G401.6 (cell line): Measurements from ENCODE around the gene NTN1.

Source experiments
- FAIRE-seq: peaks from 2 replicates; lab custom pipeline; 2012; peaks lifted over from hg19 to GRCh38; lab: Jason Lieb, UNC

The NTN1 gene

GRCh38 chr17:9218911-9219310, 197.6 kb downstream of the NTN1 start:
- FAIRE-seq: no peak

DNA sequence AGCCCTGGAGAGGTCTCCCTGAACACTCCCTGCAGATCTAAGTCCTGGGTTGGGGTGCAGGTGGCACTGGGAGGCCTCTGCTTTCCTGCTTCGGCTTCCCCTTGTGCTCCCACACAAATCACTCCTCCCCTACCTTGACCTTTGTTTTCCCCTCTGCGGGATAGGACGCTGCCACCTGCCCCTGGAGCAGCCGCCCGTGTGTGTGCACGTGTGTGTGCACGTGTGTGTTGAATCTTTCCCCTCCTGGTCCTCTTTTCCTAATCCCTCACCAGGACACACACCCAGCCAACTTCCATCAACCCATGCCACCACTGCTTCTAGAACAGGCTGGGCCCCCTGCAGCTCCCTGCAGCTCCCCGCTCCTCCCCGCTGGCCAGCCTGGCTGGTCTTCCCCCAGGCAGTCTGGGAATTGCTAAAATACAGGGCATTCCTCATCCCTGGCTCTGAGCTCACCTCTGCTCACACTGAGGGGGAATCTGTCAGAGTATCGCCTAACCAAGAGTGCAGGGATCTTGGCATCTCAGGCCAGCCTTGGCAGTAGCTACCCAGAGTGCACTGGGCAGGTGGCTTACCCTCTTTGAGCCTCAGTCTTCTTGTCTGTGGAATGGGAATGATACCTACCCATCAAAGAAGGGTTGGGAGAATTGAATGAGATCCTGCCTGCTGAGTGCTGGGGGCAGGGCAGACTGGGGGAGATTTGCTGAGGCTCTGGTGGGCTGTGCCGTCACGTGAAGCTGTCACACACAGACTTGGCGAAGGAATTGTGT, 198.5 kb downstream of the NTN1 start:
- no peak for FAIRE-seq

- no peak for FAIRE-seq
Observed at GRCh38 chr17:9220398-9221146, 199.3 kb downstream of the NTN1 start.

DNA sequence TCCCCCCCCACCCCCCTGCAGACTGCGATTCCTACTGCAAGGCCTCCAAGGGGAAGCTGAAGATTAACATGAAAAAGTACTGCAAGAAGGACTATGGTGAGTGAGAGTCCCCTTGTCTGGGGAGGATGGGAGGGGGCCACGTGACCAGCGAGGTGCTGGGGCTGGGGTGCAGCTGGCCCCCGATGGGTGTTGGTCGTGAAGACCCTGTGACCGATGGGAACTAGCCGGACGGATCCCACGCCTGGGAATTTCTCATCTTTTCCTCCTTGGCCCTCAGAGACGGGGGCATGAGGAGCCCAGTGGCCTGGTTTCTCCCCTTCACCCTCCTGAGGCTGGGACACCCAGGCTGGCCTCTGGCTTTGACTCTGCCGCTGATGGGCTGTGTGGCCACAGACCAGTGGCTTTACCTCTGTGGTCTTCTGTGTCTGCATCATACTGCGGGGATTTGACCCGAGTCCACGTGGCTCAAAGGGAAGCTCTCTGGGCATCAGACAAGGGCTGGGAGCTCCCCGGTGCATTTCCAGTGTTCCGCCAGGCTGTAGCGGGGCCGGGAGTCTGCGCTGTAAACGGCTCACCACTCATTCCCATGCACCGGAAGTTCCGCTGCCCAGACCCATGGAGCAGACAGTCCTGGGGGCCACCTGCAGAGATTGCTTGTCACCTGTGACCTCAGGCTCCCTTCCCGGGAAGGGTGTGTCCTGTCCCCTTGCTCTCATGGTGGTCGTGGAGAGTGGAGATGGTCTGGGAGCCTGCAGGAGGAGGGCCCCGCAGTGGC, 200.0 kb downstream of the NTN1 start:
- no peak for FAIRE-seq

DNA sequence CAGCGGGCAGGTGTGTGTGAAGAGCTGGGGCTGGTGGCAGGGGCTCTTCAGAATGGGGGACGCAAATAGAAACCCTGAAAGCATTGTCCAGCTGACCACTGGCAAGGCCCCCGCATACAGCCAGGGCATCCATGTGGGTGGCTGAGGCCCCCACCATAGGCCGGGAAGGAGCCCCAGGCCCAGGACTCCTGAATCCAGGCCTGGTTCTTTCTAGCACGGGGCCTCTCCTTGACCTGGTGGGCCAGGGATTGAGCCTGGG, 200.5 kb downstream of the NTN1 start:
- FAIRE-seq: no peak

GRCh38 chr17:9223531-9223930, 202.2 kb downstream of the NTN1 start:
- FAIRE-seq: no peak

GRCh38 chr17:9224485-9224884, 203.2 kb downstream of the NTN1 start:
- FAIRE-seq: no peak

GRCh38 chr17:9225305-9226101, 204.2 kb downstream of the NTN1 start:
- no peak for FAIRE-seq

GRCh38 chr17:9226130-9226793, 205.0 kb downstream of the NTN1 start:
- no peak for FAIRE-seq

GRCh38 chr17:9226794-9227135, 205.5 kb downstream of the NTN1 start:
- no peak for FAIRE-seq

DNA sequence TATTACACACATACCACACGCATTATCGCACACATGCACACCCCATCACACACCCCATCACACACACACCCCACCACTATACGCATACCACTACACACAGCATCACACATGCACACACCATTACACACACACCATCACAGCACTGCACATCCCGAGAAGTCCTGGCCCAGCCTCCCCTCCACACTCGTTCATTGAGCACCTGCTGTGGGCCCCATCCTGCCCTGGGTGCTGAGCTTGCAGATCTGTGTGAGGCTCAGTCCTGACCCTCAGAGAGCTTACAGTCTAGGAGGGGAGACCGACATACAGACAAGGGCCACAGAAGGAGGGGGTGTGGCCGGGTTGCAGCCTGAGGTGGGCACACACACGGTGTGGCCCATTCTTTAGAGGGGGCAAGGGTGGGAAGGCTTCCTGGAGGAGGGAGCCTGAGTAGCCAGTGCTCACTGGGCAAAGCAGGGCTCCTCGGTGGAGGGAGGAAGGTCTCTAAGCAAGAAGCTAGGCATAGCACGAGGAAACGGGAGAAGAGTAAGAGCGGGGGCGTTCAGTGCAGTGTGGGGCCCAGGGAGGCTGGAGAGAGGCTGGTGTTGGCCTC, 206.6 kb downstream of the NTN1 start:
- FAIRE-seq: no peak

- FAIRE-seq: no peak
Observed at GRCh38 chr17:9228408-9229159, 207.3 kb downstream of the NTN1 start.

DNA sequence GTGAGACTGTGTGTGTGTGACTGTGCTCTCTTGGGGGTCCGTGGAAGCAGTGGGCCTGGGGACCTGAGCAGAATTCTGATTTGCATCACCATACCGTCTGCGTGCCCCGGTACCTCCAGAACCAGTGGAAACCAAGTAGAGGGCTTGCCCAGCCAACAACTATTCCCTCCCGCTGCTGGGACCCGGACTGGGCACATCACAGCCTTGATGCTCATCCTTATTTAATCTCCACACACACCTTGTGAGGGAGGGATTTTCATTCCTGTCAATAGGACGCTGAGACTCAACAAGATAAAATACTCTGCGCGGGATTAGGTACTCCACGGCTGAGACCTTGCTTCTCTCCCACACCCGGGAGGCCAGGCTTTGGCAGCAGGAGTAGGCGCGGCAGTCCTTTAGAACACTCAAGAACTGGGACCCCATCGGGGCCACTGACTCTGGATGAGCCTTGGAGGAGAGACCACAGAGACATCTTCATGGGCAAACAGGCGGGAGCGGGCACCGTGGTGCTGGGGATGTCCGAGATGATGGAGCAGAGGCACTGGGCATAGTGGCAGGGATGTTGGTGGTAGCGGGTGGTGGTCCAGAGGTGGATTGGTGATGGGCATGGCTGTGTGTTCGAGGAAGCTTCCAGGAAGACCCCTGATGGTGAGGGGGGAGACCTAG, 208.0 kb downstream of the NTN1 start:
- no peak for FAIRE-seq

DNA sequence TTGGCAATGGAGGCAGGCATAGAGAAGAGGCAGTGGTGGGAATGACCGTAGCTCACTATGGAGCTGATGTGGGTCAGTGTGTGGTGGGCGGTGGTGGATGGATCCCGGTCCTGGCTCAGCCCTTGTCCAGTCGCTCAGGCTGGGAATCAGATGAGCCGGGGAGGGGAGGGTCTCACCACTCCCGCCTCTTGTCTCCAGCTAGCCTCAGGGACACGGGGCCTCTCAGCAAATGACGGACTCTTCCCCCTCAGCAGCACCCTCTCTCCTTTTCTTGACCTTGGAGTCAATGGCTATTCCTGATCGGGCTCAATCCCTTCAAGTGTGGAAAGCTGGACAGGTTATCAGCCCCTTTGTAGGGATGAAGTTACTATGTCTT, 208.5 kb downstream of the NTN1 start:
- FAIRE-seq: no peak

GRCh38 chr17:9230346-9230745, 209.0 kb downstream of the NTN1 start:
- no peak for FAIRE-seq

DNA sequence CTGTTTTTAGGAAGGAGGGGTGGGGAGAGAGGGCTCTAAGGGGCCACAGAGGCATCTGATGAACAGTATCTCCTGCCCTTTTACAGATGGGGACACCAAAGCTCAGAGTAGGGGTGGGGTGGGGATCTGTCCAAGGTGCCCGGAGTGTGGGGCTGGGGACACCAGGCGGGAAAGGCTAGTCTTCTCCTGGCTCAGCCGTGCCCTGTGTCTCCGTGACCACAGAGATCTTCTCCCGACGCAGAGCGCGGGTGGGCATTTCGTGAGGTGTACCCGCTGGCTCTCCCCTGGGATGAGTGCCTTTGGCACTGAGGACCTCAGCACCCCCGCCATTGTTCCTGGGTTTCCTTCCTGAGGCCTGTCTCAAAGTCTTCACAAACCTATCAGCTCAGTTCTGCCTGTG, 209.6 kb downstream of the NTN1 start:
- FAIRE-seq: no peak

DNA sequence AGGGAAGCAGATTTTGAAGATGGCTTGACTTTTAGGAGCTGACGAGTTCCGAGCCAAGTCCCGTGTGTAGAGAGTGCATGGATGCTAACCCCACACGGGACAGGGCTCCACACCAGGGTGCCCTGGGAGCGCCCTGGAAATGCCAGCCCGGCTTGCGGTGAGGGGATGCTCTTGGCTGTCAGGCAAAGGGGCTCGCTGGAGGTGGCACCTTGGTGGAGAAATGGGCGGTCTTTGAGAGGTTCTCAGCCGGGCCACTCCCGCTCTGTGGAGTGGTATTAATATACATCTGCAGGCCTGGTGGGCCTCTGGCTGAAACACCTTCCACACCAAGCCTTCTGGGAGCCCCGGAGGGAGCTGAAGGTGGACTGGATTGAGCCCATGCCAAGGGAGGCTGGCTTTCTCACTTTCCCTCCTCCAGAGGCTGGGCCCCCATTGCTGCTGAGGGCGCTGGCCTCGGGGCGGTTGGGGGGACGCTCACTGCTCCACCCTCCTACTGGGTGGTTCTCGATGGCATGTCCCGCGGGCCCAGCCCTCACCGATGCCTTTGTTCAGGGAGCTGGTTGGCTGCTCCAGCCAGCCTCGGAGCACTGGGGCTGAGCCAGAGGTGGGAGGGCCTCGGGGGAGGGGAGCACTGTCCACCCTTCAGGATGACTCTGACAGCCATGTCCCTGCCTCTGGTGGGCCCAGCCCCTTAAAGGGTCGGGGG, 210.3 kb downstream of the NTN1 start:
- FAIRE-seq: no peak

GRCh38 chr17:9232155-9232475, 210.8 kb downstream of the NTN1 start:
- no peak for FAIRE-seq

DNA sequence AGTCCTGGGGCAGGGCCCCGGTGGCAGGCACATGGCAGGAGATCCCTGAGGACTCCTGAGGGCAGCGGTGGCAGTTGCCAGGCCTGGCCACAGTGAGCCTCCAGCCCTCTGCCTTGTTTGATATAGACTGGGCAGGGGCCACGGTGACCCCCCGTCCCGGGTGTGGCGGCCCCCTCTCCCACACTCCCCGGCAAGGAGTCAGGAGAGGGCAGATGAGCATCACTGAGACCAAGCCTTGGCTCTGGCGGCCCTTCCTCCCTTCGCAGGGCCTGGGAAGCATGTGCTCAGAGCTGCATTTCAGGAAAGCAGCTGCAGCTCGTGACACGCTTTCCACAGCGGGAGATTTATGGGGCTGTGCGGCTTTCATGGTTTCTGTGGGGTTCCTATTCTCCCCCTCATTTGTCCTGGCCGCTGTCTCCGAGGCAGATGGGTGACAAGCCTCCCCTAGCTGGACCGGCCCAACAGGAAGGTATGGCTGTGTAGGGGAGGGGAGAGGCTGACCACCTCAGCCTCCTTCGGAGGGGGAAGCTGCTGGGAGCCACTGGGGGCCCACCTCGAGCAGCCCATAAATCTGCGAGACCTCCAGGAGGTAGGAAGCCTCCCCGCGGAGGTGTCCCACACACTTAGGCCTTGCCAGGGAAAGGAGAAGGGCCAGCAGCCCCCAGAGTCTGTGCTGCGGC, 211.4 kb downstream of the NTN1 start:
- FAIRE-seq: no peak

DNA sequence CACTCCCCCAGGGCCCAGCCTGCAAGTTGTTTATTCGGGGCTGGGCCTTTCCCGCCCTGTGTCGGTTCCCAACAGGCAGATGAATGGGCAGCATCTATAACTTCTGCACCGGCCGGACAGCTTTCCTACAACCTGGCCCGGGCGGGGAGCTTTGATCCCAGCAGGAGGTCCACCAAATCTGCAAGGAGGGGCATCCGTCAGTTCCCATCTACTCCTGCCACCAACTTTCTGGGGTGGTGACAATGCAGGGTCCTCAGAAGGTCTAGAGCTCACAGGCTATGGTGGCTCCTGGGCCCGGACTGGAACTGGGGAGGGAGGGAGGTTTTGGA, 211.9 kb downstream of the NTN1 start:
- no peak for FAIRE-seq
